IPS-NIHi7 (cell line): ENCODE measurements around the gene ATP5IF1.

ENCODE experiments used
- DNase-seq: peaks from one replicate; pipeline ENCODE4 v3.0.0; 2012; ENCODE audit warnings: mixed read lengths; ENCODE audit errors: extremely low spot score

The ATP5IF1 gene

DNA sequence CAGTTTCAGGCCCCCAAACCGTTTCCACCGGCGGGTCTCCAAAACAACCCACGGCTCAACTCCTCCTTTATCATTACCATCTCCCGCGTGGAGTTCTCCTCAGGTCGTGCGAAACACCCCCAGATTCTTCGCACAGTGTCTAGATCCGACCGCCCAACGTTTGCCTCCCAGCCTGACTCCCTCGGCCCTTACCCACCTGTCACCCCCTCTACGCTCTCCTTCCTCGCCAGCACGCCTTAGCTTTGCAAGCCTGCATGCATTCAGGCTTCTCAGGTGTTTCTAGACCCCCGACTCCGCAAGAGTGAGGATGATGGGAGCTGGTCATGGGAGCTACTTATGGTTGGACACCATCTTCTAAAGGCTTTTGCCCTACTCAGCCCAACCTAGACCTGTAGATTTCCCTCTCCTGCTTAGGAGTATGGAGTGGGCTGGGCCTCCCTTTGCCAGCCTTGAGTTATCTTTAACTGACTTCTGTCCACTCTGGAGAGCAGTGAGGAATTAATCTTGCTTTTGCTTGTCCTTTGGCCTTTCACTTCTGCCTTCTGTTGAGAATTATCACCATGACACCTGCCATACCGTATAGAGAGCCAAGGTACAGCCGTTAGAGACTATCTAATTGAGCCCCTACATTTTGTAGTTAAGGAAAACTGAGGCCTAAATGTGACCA is 865 bp downstream of the ATP5IF1 start:
- no peak for DNase-seq

DNA sequence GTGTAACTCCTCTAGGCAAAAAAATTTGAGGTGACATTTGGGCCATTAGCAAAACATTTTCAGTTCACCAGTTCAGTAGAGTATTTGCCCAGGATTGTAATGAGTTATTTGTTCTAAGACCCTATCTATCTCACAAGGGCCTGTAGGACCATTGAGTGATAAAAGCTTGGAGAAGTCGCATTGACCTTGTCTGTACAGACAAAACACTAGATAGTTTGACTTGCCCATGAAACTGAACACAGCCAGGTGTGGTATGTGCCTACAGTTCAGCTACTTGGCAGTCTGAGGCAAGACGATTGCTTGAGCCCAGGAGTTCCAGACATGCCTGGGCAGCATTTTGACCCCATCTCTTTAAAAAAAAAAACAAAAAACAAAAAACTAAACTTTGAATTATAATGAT is 3.1 kb downstream of the ATP5IF1 start:
- DNase-seq = no peak

- no peak for DNase-seq
Measured at GRCh38 chr1:28240024-28240423, 4.1 kb downstream of the ATP5IF1 start.

DNA sequence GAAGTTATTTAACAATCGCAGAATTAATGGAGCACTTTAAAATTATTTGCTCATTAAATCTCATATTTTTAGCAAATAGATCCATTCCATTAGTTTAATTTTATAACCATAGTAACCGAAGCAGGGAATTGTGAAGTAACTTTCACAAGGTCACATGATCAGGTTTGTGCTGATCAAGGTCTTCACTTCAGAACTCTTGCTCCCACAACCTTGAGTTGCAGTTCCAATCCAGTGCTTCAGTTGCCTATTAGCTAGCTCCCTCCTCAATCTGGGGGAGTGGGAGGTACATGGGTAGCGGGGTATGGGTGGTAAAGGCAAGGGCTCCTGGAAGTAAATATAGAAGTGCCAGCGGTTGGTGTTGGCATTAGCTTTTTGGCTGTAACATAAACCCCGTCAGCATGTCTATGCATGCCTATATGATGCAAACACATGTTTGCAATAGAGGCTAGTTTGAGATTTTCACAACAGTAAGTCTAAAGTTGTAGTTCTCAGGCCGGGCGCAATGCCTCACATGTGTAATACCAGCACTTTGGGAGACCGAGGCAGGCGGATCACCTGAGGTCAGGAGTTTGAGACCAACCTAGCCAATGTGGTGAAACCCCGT is 5.8 kb downstream of the ATP5IF1 start:
- no peak for DNase-seq

DNA sequence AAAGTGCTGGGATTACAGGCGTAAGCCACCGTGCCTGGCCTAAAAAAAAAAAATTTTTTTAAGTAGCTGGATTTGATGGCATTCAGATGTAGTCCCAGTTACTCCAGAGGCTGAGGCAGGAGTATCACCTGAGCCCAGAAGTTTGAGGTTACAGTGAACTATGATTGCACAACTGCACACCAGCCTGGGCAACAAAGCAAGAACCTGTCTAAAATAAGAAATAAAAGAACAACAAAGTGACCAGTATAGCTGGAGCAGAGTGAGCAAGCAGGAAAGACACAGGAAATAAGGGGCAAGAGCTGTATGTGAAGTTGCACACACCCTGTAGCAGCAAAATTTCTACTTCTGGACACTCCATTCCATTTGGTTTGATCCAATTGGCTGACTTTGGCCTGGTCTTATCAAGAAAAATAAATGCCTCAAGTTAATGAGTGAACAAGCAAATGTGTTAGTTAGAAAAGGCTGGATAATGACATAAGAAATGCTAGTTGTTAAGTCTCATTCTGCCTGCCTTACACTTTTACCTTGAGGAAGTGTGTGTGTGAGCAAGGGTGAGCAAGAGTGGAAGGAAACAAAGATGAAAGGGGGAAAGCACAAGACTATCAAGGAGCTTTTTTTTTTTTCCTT is 7.9 kb downstream of the ATP5IF1 start:
- no peak for DNase-seq

- DNase-seq = no peak
Measured at GRCh38 chr1:28244549-28245251, 8.8 kb downstream of the ATP5IF1 start.

- DNase-seq = no peak
Measured at GRCh38 chr1:28246427-28246832, 10.5 kb downstream of the ATP5IF1 start.

DNA sequence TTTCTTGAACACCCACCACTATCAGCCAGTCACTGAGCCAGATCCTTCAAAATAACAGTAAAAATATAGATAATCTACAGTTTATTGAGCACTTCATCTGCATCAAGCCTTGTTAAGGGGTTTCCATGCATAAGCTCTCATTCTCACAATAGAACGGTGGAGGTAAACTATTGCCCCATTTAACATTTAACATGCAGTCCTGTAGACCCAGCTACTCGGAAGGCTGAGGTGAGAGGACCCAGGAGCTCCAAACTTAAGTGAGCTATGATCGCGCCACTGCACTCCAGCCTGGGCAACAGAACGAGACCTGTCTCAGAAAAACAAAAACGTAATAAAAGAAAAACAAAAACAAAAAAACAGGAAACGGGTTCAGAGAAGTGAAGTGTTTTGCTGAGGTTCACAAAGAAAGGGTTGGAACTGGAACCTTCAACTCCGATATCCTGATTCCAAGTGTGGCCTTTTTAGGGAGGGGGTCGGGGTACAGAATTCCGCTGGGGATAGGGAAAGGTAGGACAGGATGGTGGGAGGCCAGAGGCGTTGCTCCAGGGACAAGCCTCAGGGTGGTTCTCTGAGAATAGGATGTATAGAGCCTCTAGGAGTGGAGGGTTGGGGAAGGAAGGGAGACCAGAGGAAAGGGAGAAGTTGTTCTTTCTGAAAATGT is 11.8 kb downstream of the ATP5IF1 start:
- no peak for DNase-seq

DNA sequence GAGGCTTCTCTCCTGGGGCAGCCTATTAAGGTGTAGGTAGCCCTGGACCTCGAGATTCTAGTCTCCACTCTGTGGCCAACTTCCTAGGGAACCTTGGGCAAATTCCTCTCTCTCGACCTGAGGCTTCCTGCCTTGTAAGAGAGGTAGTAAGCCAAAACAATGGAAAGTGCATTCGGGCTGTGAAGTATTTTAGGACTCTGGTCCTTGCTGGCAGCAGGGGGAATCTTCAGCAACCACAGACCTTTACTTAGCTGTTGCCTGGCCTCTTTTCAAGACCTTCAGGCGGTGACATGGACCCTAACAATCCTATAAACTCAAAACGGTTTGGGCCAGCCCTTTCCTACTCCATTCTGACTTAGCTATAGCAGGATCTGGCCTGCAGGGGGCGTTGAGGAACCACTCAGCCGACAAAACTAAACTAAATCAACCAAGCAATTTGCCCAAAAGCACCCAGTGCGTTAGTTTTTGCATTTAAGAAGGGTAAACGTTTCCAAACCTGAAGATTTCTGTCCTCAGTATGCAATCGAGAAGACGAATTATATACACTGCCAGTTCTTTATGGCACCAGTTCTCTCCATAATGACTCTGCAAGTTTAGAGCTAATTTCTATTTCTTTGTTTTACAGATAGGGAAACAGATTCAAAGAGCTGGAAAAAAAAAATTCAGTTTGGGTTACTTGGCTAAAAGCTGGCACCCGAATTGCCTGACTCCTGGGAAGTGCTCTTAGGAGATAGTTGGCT is 12.5 kb downstream of the ATP5IF1 start:
- DNase-seq = peak; percentile 57

DNA sequence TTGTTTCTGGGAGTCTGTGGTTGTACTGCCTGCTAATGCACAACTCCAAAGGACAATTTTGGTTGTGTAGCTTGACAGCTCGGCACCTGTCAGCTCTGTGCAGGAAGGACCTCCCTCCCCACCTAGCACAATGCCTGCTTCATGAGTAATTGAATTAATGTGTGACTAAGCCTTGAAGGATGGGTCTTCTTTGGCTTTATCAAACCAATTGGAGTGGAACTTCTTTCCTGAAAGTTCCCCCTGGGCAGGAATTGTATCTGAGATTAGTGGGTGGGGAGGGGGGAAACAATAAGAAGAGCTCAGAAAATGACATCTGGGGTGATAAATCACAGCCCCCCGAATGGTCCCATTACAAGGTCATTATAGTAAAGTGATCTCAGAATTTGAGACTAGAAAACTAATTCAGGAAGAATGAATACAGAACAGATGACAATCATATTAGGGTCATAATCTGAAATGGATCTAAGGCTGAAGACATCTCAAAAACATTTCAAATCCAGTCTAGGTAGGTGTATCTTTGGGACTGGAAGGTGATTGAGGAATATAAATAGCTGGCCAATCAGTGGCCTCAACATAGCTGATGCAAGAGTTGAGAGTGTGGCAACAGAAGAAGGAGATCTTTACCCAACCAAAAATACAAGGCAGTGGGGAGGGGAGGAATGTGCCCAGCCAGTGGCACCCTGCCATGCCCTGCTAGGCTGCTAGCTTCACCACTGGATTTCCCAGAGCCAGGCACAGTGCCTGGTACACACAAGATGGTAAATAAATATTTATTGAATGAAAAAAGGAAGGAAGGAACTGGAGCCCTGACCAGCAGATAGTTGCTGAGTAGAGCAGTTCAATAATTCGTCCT is 13.3 kb downstream of the ATP5IF1 start:
- DNase-seq = no peak

DNA sequence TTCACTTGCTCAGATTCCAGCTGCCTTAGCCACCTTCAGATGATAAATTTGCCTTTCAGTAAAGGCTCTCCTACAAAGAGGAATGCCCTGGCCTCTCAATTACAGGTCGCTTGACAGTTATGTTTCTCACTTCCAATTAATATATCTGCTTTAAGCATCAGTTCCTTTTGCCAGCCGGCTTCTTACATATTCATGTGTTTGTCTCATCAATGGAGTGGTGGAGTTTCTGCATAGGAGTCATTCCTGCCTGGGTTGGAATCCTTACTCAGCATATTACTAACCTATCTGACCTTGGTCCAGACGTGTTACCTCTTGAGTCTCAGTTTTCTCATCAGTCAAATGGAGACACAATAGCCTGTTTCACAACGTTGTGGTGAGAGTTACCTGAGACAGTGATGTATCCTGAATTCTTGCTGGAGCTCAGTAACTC is 14.0 kb downstream of the ATP5IF1 start:
- DNase-seq = no peak

- DNase-seq = no peak
Measured at GRCh38 chr1:28256197-28256827, 20.4 kb downstream of the ATP5IF1 start.

GRCh38 chr1:28257736-28258135 is 21.8 kb downstream of the ATP5IF1 start:
- no peak for DNase-seq

DNA sequence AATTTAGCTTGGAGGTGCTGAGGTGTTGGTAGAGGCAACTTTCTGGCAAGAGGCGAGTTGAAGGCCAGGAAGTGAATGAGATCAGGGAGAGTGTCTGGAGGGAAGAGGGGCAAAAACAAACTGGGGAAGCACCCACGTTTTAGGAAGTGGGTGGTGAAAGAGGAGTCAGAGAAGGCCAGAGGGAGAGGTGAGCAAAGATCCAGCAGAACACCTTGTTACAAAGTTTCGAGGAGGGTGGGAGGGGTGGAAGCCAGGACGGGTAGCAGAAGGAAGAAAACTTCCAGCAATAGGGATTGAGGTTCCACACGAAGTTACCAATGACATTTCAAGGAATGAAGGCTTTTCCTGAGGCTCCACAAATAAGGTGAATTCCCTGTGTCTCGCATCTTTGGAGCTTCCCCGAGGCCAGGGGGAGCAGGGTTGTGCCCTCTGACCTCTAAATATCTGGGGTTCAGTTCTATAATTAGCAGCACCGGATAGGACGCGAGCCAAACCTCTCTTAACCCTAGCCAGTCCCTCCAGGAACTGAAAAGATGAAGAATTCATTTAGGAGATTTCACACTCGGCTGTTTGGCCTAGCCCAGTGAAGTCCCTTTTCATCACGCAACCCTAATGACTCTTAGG is 22.8 kb downstream of the ATP5IF1 start:
- no peak for DNase-seq

DNA sequence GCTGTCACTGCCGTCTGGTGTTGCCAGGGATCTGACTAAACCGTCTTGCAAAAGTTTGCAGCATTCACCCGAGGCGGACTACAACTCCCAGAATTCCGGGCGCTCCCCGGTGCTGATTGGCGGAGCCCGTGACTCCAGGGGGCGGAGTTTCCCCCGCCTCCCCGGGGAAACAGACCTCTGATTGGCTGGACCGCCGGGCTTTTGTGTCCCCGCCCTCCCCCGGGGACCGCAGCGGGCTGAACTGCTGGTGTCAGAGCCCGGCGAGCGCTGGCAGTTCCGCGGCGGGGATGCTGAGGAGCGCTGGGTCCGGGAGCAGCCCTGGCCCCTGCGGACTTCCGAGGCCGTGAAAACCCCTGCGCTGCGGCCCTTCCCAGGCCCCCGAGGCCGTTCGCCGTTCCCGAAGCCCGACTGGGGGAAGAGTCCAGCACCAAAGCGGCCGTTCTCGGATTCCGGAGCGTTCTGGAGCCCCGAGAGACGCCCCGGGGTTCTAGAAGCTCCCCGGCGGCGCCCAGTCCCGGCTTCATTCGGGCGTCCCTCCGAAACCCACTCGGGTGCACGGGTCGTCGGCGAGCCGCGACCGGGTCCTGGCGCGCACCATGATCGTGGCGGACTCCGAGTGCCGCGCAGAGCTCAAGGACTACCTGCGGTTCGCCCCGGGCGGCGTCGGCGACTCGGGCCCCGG is 23.5 kb downstream of the ATP5IF1 start, which contains the start of gene SESN2:
SESN2 (plus strand) TSS at position 267 of the 682 bp plus-strand sequence; CDS start at position 597, 330 bp downstream.
- peak; percentile 98 for DNase-seq

DNA sequence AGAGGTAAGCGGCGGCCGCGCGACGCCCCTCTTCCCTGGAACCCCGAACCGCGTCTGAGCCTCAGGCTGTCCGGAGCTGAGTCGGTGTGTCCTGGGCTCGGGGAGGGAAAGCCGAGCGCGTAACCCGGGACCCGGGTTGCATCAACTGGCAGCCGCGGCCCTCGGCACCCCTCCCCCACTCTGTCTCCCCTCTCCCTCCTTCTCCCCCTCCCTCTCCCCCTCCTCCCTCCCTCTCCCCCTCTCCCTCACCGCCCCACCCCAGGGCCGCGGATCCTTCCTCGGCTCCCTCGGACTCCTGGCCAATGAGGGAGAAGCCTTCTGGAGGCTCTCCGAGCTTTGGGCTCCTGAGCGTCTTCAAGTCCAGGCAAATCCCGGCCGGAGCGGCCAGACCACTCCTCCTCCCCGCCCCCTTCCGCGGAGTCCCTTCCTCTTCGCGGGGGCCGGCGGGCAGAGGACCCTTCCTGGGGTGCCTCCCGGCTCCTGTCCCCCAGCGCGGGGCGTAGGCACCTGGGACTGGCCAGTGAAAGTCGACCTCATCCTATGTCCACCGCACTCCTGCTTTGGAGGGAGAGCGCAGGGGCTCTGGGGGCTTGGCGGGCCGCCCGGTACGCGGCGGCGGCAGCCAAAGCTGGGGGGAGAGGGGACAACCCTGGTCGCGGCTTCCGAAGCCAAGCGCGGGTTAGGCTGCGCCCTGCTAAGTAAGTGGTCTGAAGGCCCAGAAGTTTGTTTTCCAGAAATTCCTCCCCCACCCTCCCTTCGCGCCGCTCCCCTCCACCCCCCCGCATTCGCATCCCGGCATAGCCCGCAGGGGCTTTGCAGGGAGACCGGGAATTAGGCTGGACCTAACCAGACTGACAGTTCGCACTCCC is 24.2 kb downstream of the ATP5IF1 start:
- peak; percentile 80 for DNase-seq

DNA sequence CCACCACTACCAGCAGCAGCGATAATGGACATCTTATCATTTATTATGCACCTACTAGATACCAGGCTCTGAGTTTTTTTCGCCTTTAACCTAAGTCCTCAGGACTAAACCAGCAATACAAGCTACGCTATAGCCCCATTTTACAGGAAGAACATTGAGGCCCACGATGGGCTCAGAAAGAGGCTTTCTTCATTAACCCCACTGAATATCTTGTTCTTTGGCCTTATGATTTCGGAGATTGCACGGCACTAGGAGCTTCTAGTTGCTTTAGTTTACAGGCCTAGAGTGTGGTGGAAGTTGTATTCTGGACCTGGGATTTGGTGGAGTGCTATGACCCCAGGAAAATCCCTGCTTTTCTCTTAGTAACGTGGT is 24.9 kb downstream of the ATP5IF1 start:
- DNase-seq = no peak

DNA sequence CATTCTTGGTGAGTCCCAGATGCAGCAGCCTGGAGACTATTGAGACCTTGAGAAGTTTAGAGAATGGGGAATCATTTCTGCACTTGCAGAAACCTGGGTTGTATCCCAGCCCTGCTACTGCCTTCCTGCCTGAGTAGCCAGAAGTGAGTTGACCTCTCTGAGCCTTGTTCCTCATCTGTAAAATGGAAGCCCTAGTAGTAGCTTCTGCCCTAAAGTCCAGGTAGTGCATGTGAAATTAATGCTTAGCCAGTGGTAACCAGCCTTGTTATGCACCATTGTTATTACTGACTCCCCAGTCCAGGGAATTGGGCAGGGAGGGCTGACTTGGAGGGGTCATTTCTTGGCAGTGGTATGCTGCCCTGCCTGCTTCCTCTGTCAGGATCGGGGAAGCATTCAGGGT is 29.0 kb downstream of the ATP5IF1 start:
- no peak for DNase-seq
